Loucy (cell line): ENCODE measurements around the gene FAAH.

Source experiments
- CTCF ChIP-seq: fragments of 200-600 bp; sonication (generic); conservative IDR thresholded peaks from 2 replicates; pipeline ENCODE4 v1.5.1; 2014; ENCODE audit warnings: mild to moderate bottlenecking, antibody characterized with exemption, low read length
- EZH2phosphoT487 ChIP-seq: fragments of 200-600 bp; IDR thresholded peaks from 2 replicates; pipeline ENCODE4 v1.6.1; 2018; ENCODE audit warnings: antibody characterized with exemption, mild to moderate bottlenecking, moderate library complexity, borderline replicate concordance

GRCh38 chr1:46421739-46422138 is 27.6 kb downstream of the FAAH start:
- no peak for TF ChIP-seq CTCF
- no peak for TF ChIP-seq EZH2phosphoT487
